Body of pancreas (tissue), 4 donors: ENCODE results near the gene ZNF516.

Experiments used
- POLR2A ChIP-seq, 3 donors: fragments of 450-650 bp; IDR thresholded peaks; one replicate each; pipeline ENCODE4 v1.6.1; 2016; ENCODE audit warnings: antibody characterized with exemption in 3 of 3, mild to moderate bottlenecking in 2 of 3
- TF ChIP-seq, protein P1 (sequence below), 7 experiments: fragments of 450-650 bp in 4 of 7; fragments of 200-600 bp in 3 of 7; sonication (generic) in 3 of 7; IDR thresholded peaks; one replicate each; pipeline ENCODE4 v1.5.1; 2016 to 2019; ENCODE audit warnings: antibody characterized with exemption in 7 of 7

- TF ChIP-seq, protein P1, sequence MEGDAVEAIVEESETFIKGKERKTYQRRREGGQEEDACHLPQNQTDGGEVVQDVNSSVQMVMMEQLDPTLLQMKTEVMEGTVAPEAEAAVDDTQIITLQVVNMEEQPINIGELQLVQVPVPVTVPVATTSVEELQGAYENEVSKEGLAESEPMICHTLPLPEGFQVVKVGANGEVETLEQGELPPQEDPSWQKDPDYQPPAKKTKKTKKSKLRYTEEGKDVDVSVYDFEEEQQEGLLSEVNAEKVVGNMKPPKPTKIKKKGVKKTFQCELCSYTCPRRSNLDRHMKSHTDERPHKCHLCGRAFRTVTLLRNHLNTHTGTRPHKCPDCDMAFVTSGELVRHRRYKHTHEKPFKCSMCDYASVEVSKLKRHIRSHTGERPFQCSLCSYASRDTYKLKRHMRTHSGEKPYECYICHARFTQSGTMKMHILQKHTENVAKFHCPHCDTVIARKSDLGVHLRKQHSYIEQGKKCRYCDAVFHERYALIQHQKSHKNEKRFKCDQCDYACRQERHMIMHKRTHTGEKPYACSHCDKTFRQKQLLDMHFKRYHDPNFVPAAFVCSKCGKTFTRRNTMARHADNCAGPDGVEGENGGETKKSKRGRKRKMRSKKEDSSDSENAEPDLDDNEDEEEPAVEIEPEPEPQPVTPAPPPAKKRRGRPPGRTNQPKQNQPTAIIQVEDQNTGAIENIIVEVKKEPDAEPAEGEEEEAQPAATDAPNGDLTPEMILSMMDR (IDR thresholded peaks at IDR 0.05): no peak
- no peak for TF ChIP-seq POLR2A (IDR thresholded peaks at IDR 0.05)
These were observed 80.0 kb downstream of the ZNF516 start for GRCh38 chr18:76414936-76415621.
